Colonic mucosa (tissue), 4 donors: ENCODE data around the gene ZNF641. TPM values are rescaled to one million over a fixed set of nuclear protein-coding genes. Genes with fewer than 3 reads are reported as not detected.
"Not testable (repeated sequence)": the region's sequence is repeated elsewhere in the genome, so short reads cannot be mapped to it uniquely, and the experiment has no call there.

ENCODE experiments used
- DNase-seq: peaks from one replicate; pipeline ENCODE4 v3.0.0-alpha.2; 2020
- H3K27ac ChIP-seq: fragments of 200-600 bp; one replicate; pipeline ENCODE4 v1.8.0; 2021
- H3K27me3 ChIP-seq: fragments of 200-600 bp; one replicate; pipeline ENCODE4 v1.8.0; 2021
- H3K36me3 ChIP-seq: fragments of 200-600 bp; one replicate; pipeline ENCODE4 v1.8.0; 2021
- H3K4me1 ChIP-seq: fragments of 200-600 bp; one replicate; pipeline ENCODE4 v1.8.0; 2021; ENCODE audit warnings: mild to moderate bottlenecking
- H3K4me3 ChIP-seq: fragments of 200-600 bp; one replicate; pipeline ENCODE4 v1.8.0; 2021
- H3K9ac ChIP-seq, 2 donors: one replicate each; pipeline ENCODE4 v1.7.0; 2013; ENCODE audit warnings: control low read depth in 2 of 2, low read depth in 2 of 2, low read length in 2 of 2
- H3K9me3 ChIP-seq: fragments of 200-600 bp; one replicate; pipeline ENCODE4 v1.8.0; 2021
- CTCF ChIP-seq: fragments of 200-600 bp; IDR thresholded peaks from one replicate; pipeline ENCODE4 v1.8.0; 2022; ENCODE audit warnings: antibody characterized with exemption, mild to moderate bottlenecking
- intact Hi-C: fragments of 100-400 bp; cut with DNase I; formaldehyde crosslinking; loops from one replicate; pipeline ENCODE4 v1.14.1; 2022
- total RNA-seq, 2 donors: library from RNA; stranded (reverse); fragmentation: NEBNext Ultra II Directional in 1 of 2; extraction: Animal tissue kit (Norgen Biotek cat#: 25700) in 1 of 2; gene quantifications; one replicate each; pipeline ENCODE4 v1.2.1, GENCODE V29; 2021
- donor health status: healthy.
- donor health status: DM: no; HTN: no; CAD: no.
- donor health status: DM: no; HTN: no; CAD: no.

Gene ZNF641
- total RNA-seq, 2 donors from 2014 or later: 7.4 TPM

- H3K27me3 ChIP-seq: no peaks in the 10 kb centered on the region
- H3K4me1 ChIP-seq: no peaks in the 10 kb centered on the region
- intact Hi-C loops: no loop called here
- H3K27ac ChIP-seq: no peak overlapping the region
- no peaks in the 10 kb centered on the region for H3K36me3 ChIP-seq
- H3K9ac ChIP-seq: no peak overlapping the region
- no peaks in the 10 kb centered on the region for H3K9me3 ChIP-seq
- no peak overlapping the region for H3K4me3 ChIP-seq
- DNase-seq: no peak
- no peak for TF ChIP-seq CTCF
These were observed 14.7 kb downstream of the ZNF641 start for GRCh38 chr12:48336061-48336460.

DNA sequence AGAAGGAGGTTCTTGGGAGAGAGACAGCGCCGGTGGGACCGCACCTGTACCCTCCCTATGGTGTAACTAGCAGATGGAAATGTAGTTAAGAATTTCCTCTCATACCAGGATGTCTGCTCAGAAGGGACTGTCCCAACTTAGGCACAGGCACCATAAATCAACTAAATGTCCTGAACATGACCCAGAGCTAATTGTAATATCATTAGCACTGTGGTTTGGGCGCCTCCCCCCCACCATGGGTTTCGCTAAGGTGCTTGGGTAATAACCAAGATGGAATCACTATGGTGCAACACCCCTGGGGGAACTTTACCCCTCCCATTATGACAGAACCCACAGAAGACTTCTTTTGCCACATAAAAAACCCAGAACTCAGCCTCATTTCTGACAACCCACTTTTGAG is 15.9 kb downstream of the ZNF641 start:
- TF ChIP-seq CTCF: no peak
- Histone ChIP-seq H3K9me3 (no peaks in the 10 kb centered on the region), H3K4me3 (no peak overlapping the region), H3K27me3 (no peaks in the 10 kb centered on the region), H3K9ac (no peak overlapping the region), H3K36me3 (no peaks in the 10 kb centered on the region), H3K27ac (no peak overlapping the region), H3K4me1 (no peaks in the 10 kb centered on the region)
- intact Hi-C loops: no loop called here
- DNase-seq: no peak

DNA sequence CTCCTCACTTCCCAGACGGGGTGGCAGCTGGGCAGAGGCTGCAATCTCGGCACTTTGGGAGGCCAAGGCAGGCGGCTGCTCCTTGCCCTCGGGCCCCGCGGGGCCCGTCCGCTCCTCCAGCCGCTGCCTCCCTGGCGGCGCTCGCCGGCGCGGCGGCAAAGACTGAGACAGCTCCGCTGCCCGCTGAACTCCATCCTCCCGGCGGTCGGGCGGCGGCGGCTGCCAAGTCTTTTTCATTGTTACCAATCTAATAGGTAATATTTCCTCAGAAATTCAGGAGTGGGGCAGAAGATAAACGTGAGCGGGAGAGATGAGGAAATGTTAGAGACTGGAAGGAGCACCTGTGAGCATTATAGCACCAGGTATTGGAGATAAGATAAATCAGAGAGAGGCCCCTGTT is 17.0 kb downstream of the ZNF641 start:
- H3K27me3 ChIP-seq, H3K4me1 ChIP-seq, H3K27ac ChIP-seq, H3K9ac ChIP-seq, H3K9me3 ChIP-seq, DNase-seq, H3K4me3 ChIP-seq, intact Hi-C loops, H3K36me3 ChIP-seq: not testable (repeated sequence)

GRCh38 chr12:48331399-48331798 is 19.3 kb downstream of the ZNF641 start:
- Histone ChIP-seq H3K9me3 (no peaks in the 10 kb centered on the region), H3K9ac (no peak overlapping the region), H3K36me3 (no peaks in the 10 kb centered on the region), H3K4me1 (no peaks in the 10 kb centered on the region), H3K27ac (no peak overlapping the region), H3K27me3 (no peaks in the 10 kb centered on the region), H3K4me3 (no peak overlapping the region)
- intact Hi-C loops: no loop called here
- no peak for DNase-seq
- TF ChIP-seq CTCF: no peak

GRCh38 chr12:48329199-48329939 is 21.4 kb downstream of the ZNF641 start:
- Histone ChIP-seq H3K36me3 (no peaks in the 10 kb centered on the region), H3K9ac (no peak overlapping the region), H3K27me3 (no peaks in the 10 kb centered on the region), H3K4me3 (no peak overlapping the region), H3K9me3 (no peaks in the 10 kb centered on the region), H3K27ac (no peak overlapping the region), H3K4me1 (no peaks in the 10 kb centered on the region)
- intact Hi-C loops: no loop called here
- no peak for DNase-seq
- no peak for TF ChIP-seq CTCF

GRCh38 chr12:48316491-48316890 is 34.2 kb downstream of the ZNF641 start:
- no peak overlapping the region for H3K9ac ChIP-seq
- H3K9me3 ChIP-seq: no peaks in the 10 kb centered on the region
- intact Hi-C loops: no loop called here
- TF ChIP-seq CTCF: no peak
- H3K27me3 ChIP-seq: no peaks in the 10 kb centered on the region
- H3K27ac ChIP-seq: no peak overlapping the region
- no peak overlapping the region for H3K4me3 ChIP-seq
- DNase-seq: no peak
- no peaks in the 10 kb centered on the region for H3K4me1 ChIP-seq
- no peaks in the 10 kb centered on the region for H3K36me3 ChIP-seq
